GM21526 (cell line): Measurements from ENCODE around the gene VAPB.
"Not testable (repeated sequence)": the region's sequence is repeated elsewhere in the genome, so short reads cannot be mapped to it uniquely, and the experiment has no call there.

ENCODE experiments used
- ATAC-seq: cut with Tn5 transposase; IDR thresholded peaks from one replicate; pipeline ENCODE4 v1.9.1; 2021; ENCODE audit warnings: moderate library complexity; ENCODE audit not compliant: unreplicated experiment, low FRiP score

The VAPB gene

DNA sequence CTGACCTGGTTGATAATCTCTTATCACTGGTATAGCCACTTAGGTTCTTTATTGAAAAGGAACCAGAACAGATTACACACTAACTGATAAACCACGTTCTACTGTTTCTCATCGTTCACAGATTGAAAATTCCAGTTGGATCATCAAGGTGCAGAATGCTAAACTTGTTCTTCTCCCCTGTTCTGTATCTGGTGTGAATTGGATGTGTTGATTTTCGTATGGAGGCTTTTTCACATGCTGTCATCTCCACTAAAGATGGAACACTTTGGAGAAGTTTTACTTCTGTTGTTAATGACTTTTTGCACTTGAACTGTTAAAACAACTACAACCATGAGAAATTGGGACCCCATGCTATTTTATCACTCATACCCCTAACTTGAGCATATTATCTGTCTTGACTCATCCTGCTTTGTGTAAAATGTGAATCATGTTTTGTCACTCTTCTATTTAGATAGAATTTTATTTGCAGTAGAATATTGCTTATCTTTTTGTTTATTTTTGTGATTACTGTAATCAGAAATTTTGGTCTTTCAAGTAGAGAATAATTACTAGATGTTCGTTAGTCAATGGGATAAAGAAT is 17.5 kb downstream of the VAPB start:
- no peak for ATAC-seq

GRCh38 chr20:58407201-58407873 is 18.3 kb downstream of the VAPB start:
- no peak for ATAC-seq

GRCh38 chr20:58407966-58408557 is 19.0 kb downstream of the VAPB start:
- no peak for ATAC-seq

GRCh38 chr20:58408603-58409246 is 19.7 kb downstream of the VAPB start:
- no peak for ATAC-seq

DNA sequence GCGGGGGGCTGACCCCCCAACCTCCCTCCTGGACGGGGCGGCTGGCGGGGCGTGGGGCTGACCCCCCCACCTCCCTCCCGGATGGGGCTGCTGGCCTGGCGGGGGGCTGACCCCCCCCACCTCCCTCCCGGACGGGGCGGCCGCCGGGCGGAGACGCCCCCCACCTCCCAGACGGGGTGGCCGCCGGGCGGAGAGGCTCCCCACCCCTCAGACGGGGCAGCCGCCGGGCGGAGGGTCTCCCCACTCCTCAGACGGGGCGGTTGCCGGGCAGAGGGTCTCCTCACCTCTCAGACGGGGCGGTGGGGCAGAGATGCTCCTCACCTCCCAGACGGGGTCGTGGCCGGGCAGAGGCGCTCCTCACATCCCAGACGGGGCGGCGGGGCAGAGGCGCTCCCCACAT is 25.2 kb downstream of the VAPB start:
- ATAC-seq, result not testable (repeated sequence)

- not testable (repeated sequence) for ATAC-seq
Observed at GRCh38 chr20:58414786-58415185, 25.8 kb downstream of the VAPB start.

DNA sequence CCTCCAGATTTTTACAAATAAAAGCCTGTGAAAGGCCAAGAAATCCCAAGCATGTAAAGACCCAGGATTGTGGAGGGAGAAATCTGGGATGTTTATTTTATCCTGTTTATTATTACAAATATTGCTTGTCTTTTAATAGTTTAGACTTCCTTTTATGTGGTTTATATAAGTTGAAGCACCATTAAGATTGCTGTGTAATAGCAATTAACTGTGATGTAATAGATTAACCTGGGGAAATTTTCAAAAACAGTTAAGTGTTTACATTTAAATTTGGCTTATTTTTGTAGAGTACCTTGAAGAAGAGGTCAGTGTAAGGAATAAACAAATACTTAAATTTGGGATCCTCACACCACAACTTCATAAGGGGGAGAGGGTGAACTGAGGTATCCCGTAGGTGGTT is 27.0 kb downstream of the VAPB start:
- no peak for ATAC-seq

DNA sequence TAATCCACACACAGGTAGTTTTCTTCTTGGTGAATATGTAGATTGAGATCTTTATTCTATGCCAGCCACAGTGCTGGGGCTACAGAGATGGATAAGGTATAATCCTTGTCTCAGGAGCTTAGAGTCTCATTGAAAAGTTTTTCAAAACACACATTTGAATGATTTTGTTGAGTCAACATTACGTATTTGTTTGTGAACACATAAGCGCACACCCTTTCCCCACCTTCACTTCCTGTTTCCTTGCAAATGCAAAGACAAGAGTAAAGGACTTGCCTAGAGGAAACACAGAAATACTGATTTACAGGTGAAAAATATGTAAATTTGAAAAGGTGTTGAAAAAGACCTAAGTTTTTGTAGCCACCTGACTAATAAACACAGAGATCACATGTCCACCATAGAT is 27.8 kb downstream of the VAPB start:
- no peak for ATAC-seq

GRCh38 chr20:58417438-58417837 is 28.4 kb downstream of the VAPB start:
- no peak for ATAC-seq

DNA sequence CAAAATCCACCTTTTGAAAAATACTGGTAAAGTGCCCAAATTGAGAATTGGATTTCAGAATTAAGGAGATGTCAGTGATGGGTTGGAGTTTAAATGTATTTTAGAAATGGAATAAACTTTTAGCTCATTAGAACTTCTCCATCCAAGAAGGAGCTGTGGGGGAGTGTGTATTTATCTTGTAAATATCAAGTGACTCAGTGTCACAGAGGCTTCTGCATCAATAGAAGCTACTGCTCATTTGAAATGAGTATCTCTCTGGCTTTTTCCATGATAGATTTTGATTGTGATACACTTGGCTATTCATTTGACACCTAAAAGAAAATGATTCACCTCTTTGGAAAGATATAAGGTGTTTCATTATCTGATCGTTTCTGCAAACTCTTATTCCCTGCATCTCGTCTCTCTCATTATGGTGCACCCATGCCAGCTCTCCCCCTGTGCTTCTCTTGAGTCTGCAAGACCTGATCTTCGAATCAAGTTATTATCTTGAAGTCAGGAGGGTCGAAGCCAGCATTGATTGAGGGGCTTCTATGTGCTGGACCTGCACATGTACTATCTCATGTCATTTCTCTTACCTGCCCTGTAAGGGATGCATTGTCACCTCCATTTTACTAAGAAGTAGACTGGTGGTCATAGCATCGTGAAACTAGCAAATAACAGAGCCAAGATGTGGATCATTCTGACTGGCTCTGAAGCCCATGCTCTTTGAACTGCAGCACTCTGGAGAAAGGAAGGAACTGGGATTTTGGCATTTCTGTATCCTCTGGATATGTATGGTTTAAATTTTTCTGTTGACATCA is 30.1 kb downstream of the VAPB start:
- no peak for ATAC-seq

- ATAC-seq, result no peak
Observed at GRCh38 chr20:58420798-58421496, 31.9 kb downstream of the VAPB start.

GRCh38 chr20:58421497-58421850 is 32.4 kb downstream of the VAPB start:
- no peak for ATAC-seq

DNA sequence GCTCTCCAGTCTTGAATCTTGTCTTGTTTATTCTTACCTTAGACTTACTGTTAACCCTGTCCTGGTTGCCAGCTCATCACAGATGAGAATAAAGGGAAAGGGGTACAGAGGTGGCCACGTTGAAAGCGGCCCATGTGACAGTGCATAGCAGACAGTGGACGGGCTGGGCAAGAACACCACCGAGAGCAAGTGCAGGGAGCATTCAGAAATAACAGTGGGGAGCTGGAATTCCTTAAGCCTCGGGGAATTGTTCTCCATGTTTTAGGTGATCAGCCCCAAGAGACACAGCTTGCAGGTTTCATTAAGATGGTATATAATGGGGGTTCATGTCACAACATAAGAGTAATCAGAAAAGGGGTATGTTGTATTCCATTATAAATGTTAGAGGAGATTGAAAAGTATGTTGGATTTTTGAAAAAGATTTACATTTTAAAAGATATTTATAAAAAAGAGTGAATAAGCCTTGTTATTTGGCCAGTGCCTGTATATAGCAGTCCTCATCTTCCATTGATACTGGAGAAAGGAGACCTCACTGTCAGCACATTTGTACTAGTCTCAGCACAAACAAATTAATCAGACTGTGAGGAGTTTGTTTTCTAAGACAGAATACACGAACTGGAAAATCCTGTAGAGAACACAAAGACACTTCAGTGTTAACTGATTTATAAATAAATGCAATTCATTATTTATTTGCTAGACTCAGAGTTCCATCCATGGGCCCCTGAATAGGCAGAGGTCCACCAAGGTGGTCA is 35.4 kb downstream of the VAPB start:
- ATAC-seq, result no peak

- ATAC-seq, result not testable (repeated sequence)
Observed at GRCh38 chr20:58427571-58427970, 38.5 kb downstream of the VAPB start.

- no peak for ATAC-seq
Observed at GRCh38 chr20:58428364-58428763, 39.3 kb downstream of the VAPB start.

DNA sequence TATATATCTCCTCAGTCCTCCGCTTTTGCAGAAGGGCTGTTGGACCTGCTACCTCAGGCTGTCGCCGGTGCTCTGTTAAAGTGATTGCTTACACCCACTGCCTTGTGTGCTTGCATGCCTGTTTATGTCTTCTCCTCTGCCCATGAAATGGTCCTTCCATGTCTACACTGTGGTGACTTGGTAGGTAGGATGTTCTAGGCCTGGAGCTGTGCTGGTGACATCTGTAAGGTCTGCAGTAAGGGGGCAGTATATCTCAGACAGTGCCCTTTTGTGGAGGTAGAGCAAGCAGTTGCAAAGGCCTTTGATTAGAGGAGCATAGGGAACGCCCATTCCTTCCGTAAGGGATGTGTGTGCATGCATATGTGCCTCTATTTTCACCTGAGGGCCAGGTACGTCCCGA is 40.3 kb downstream of the VAPB start:
- no peak for ATAC-seq

GRCh38 chr20:58431134-58431533 is 42.1 kb downstream of the VAPB start:
- ATAC-seq, result no peak

DNA sequence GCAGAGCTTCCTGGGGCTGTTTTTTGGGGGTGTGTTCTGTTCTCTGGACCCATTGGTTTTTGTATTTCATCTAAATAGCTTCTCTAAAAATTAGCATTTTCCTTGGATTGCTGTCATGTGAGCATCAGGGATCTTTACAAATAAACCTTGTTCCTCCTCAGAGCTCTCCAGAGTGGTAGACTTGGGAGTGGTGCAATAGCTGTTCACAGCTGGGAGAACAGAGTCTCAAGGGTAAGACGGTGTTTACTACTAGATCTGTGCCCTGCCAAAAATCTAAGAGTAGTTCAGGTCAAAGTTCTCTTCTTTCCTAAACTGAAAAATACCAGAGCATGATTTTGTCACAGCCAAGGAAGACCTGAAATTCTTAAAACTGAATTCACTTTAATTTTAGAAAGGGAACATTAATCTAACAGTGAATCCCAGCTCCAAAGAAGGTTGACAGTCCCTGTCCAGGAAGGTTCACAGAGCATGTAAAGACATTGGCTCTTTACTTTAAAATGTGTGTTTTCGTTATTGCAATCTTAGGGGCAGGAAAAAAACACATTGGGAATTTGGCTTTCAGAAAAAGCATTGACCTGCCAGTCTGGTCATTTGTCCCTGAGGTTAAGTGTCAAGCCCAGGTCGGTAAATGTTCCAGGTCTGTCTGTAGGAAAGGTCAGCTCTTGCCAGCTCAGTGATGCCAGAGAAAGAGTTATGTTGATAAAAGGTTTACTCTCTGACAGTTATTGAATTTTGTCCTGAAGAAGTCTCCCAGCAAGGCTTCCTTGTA is 43.3 kb downstream of the VAPB start:
- no peak for ATAC-seq
